Liver (tissue), 9 donors: Measurements from ENCODE around the gene ZNF620. TPM values are rescaled to one million over a fixed set of nuclear protein-coding genes. Genes with fewer than 3 reads are reported as not detected.

Experiments
- DNase-seq: peaks from one replicate; pipeline ENCODE4 v3.0.0-alpha.2; 2017; ENCODE audit warnings: low spot score
- H3K27ac ChIP-seq, 2 donors: one replicate each; pipeline ENCODE4 v1.7.0; 2013; ENCODE audit warnings: inconsistent platforms in 2 of 2, low read length in 2 of 2, control low read depth in 1 of 2, low read depth in 1 of 2, mild to moderate bottlenecking in 1 of 2
- H3K27me3 ChIP-seq, 4 donors: one replicate each; pipeline versions ENCODE4 v1.6.1 to v1.7.0; 2013; ENCODE audit warnings: low read length in 3 of 4, inconsistent platforms in 1 of 4, mild to moderate bottlenecking in 1 of 4, moderate library complexity in 1 of 4; ENCODE audit not compliant: control insufficient read depth in 4 of 4, insufficient read depth in 4 of 4
- H3K36me3 ChIP-seq, 4 donors: one replicate each; pipeline versions ENCODE4 v1.6.1 to v1.7.0; 2013; ENCODE audit warnings: low read length in 3 of 4, mild to moderate bottlenecking in 3 of 4, low read depth in 1 of 4, moderate library complexity in 1 of 4; ENCODE audit not compliant: control insufficient read depth in 4 of 4, insufficient read depth in 3 of 4
- H3K4me1 ChIP-seq, 4 donors: one replicate each; pipeline versions ENCODE4 v1.6.1 to v1.7.0; 2013; ENCODE audit warnings: low read length in 3 of 4, mild to moderate bottlenecking in 3 of 4, moderate library complexity in 1 of 4; ENCODE audit not compliant: control insufficient read depth in 4 of 4, insufficient read depth in 4 of 4
- H3K4me3 ChIP-seq, 3 donors: one replicate each; pipeline versions ENCODE4 v1.6.1 to v1.7.0; 2013; ENCODE audit warnings: low read length in 3 of 3, control low read depth in 1 of 3, low read depth in 1 of 3, mild to moderate bottlenecking in 1 of 3
- H3K9ac ChIP-seq, 2 donors: one replicate each; pipeline ENCODE4 v1.7.0; 2013; ENCODE audit warnings: low read length in 2 of 2, mild to moderate bottlenecking in 2 of 2, moderate library complexity in 2 of 2, control low read depth in 1 of 2, low read depth in 1 of 2
- H3K9me3 ChIP-seq, 4 donors: one replicate each; pipeline versions ENCODE4 v1.6.1 to v1.7.0; 2013; ENCODE audit warnings: low read length in 3 of 4; ENCODE audit not compliant: control insufficient read depth in 4 of 4
- ATF3 ChIP-seq: IDR thresholded peaks from 2 replicates; pipeline ENCODE4 v1.6.1; 2016; ENCODE audit warnings: antibody characterized with exemption
- CTCF ChIP-seq: fragments of 150-350 bp; IDR thresholded peaks from 2 replicates; pipeline ENCODE4 v1.5.1; 2017; ENCODE audit warnings: improper control_type of control experiment, low read depth, low read length; ENCODE audit not compliant: missing input control
- EGR1 ChIP-seq, 2 donors: IDR thresholded peaks; 2 replicates each; pipeline ENCODE4 v1.6.1; 2016 to 2018; ENCODE audit warnings: antibody characterized with exemption in 2 of 2, low read depth in 2 of 2
- FOXA1 ChIP-seq: IDR thresholded peaks from 2 replicates; pipeline ENCODE4 v1.6.1; 2016; ENCODE audit warnings: antibody characterized with exemption
- FOXA2 ChIP-seq: IDR thresholded peaks from 2 replicates; pipeline ENCODE4 v1.6.1; 2016; ENCODE audit warnings: antibody characterized with exemption
- GABPA ChIP-seq, 2 donors: IDR thresholded peaks in 1 of 2; conservative IDR thresholded peaks in 1 of 2; 2 replicates each; pipeline ENCODE4 v1.6.1; 2016; ENCODE audit warnings: antibody characterized with exemption in 2 of 2, mild to moderate bottlenecking in 1 of 2, moderate library complexity in 1 of 2
- HNF4A ChIP-seq, 2 donors: conservative IDR thresholded peaks; 2 replicates each; pipeline ENCODE4 v1.6.1; 2016; ENCODE audit warnings: antibody characterized with exemption in 2 of 2, mild to moderate bottlenecking in 2 of 2
- JUND ChIP-seq, 2 donors: IDR thresholded peaks; 2 replicates each; pipeline ENCODE4 v1.6.1; 2016; ENCODE audit warnings: antibody characterized with exemption in 2 of 2
- MAX ChIP-seq: IDR thresholded peaks from 2 replicates; pipeline ENCODE4 v1.6.1; 2016; ENCODE audit warnings: antibody characterized with exemption
- NR2F2 ChIP-seq: IDR thresholded peaks from 2 replicates; pipeline ENCODE4 v1.6.1; 2016; ENCODE audit warnings: antibody characterized with exemption
- RAD21 ChIP-seq, 2 donors: IDR thresholded peaks; 2 replicates each; pipeline ENCODE4 v1.6.1; 2016; ENCODE audit warnings: antibody characterized with exemption in 2 of 2, mild to moderate bottlenecking in 2 of 2
- REST ChIP-seq: IDR thresholded peaks from 2 replicates; pipeline ENCODE4 v1.6.1; 2016; ENCODE audit warnings: antibody characterized with exemption, mild to moderate bottlenecking
- RXRA ChIP-seq, 2 donors: IDR thresholded peaks; 2 replicates each; pipeline ENCODE4 v1.6.1; 2017 to 2018; ENCODE audit warnings: antibody characterized with exemption in 2 of 2, mild to moderate bottlenecking in 1 of 2
- SP1 ChIP-seq: IDR thresholded peaks from 2 replicates; pipeline ENCODE4 v1.6.1; 2018; ENCODE audit warnings: antibody characterized with exemption, mild to moderate bottlenecking
- TAF1 ChIP-seq: conservative IDR thresholded peaks from 2 replicates; pipeline ENCODE4 v1.6.1; 2016; ENCODE audit warnings: antibody characterized with exemption, mild to moderate bottlenecking
- YY1 ChIP-seq: IDR thresholded peaks from 2 replicates; pipeline ENCODE4 v1.6.1; 2016; ENCODE audit warnings: antibody characterized with exemption, mild to moderate bottlenecking
- ZBTB33 ChIP-seq: IDR thresholded peaks from 2 replicates; pipeline ENCODE4 v1.6.1; 2016; ENCODE audit warnings: antibody characterized with exemption
- WGBS: extraction: QIAGEN DNeasy Blood & Tissue Kit; methylation state at CpG from one replicate; pipeline ENCODE4 v1.1.7; 2013; 5-methylcytosine and 5-hydroxymethylcytosine counted together
- polyA plus RNA-seq, 2 donors: library from polyadenylated mRNA; stranded (reverse) in 1 of 2; unstranded in 1 of 2; fragments of 200-250 nt in 1 of 2; fragments of >200 nt in 1 of 2; fragmentation: Nextera tagmentation in 1 of 2; extraction: Ambion mirVana in 1 of 2; gene quantifications; one replicate each; pipeline versions ENCODE4 v1.2.1 to v1.2.3, GENCODE V29; 2013 to 2015
- total RNA-seq, 2 donors: library from RNA; depleted of rRNA; stranded (reverse); fragments of >200 nt; gene quantifications; one replicate each; pipeline ENCODE4 v1.2.3, GENCODE V29; 2014
- donor health status: healthy.
- donor health status: healthy.
- donor health status: healthy.
- donor health status: healthy.
- donor health status: healthy.

The ZNF620 gene
- total and polyA plus RNA-seq, 4 donors, result 0.95 to 7.1 (median 1.7) TPM

GRCh38 chr3:40477666-40478065, 28.2 kb upstream of the ZNF620 start:
- Histone ChIP-seq H3K4me1 (peaks cover 0 to 10% (median 7%) of the 10 kb centered on the region in 4 donors), H3K9me3 (no peaks in the 10 kb centered on the region), H3K36me3 (peaks cover 1 to 29% (median 18%) of the 10 kb centered on the region in 4 donors), H3K27me3 (no peaks in the 10 kb centered on the region), H3K9ac (peak overlapping the region; percentile 49 to 66), H3K27ac (no peak overlapping the region), H3K4me3 (peak overlapping the region; percentile 80 to 95 (median 91))
- TF ChIP-seq MAX (no peak), CTCF (no peak), JUND (IDR thresholded peaks at IDR 0.05) (no peak), RAD21 (IDR thresholded peaks at IDR 0.05) (no peak), YY1 (no peak), GABPA (IDR thresholded peaks at IDR 0.05 in 1 of 2, conservative IDR thresholded peaks at IDR 0.05 in 1 of 2) (no peak), RXRA (IDR thresholded peaks at IDR 0.05) (no peak), FOXA1 (no peak), HNF4A (conservative IDR thresholded peaks at IDR 0.05) (no peak), ATF3 (no peak), NR2F2 (no peak), SP1 (no peak)
- WGBS, result 45% methylated on average over 4 of the region's 4 CpGs
- no peak for DNase-seq

GRCh38 chr3:40487172-40487571, 18.7 kb upstream of the ZNF620 start:
- WGBS, result 97% methylated on average over 3 of the region's 3 CpGs
- Histone ChIP-seq H3K9ac (no peak overlapping the region), H3K9me3 (peaks cover 14 to 19% (median 15%) of the 10 kb centered on the region in 4 donors), H3K4me3 (peak overlapping the region in 1 of 3 donors; percentile 8), H3K36me3 (peaks cover 12 to 41% (median 36%) of the 10 kb centered on the region in 4 donors), H3K27ac (no peak overlapping the region), H3K27me3 (no peaks in the 10 kb centered on the region), H3K4me1 (no peaks in the 10 kb centered on the region)
- no peak for DNase-seq
- TF ChIP-seq FOXA2 (no peak), MAX (no peak), SP1 (no peak), REST (no peak), HNF4A (conservative IDR thresholded peaks at IDR 0.05) (no peak), TAF1 (no peak), JUND (IDR thresholded peaks at IDR 0.05) (no peak), EGR1 (IDR thresholded peaks at IDR 0.05; ENCODE audit: low read depth in 2 of 2) (no peak), YY1 (no peak), ZBTB33 (no peak)
